ENCODE results near the gene RPL14.

The RPL14 gene

DNA sequence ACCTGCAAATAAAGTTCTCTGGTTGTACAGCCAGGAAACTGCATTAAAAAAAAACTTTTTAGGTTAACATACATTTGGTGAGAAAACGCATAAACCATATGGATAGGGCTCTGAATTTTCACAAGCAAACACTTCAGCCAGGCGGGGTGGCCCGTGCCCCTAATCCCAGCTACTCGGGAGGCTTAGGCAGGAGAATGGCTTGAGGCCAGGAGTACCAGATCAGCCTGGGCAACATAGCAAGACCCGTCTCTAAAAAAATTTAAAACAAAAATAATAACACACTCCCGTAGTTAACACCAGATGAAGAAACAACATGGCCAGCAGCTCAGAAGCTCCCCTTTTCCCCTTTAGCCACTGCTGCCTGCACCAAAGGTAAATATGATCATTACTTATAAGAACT, 3.2 kb upstream of the RPL14 start:
- TF ChIP-seq, protein P1, sequence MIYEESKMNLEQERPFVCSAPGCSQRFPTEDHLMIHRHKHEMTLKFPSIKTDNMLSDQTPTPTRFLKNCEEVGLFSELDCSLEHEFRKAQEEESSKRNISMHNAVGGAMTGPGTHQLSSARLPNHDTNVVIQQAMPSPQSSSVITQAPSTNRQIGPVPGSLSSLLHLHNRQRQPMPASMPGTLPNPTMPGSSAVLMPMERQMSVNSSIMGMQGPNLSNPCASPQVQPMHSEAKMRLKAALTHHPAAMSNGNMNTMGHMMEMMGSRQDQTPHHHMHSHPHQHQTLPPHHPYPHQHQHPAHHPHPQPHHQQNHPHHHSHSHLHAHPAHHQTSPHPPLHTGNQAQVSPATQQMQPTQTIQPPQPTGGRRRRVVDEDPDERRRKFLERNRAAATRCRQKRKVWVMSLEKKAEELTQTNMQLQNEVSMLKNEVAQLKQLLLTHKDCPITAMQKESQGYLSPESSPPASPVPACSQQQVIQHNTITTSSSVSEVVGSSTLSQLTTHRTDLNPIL (CRISPR knock-in tag; IDR thresholded peaks at IDR 0.05; ENCODE audit: low read depth), result no peak
- TF ChIP-seq ZNF8 (CRISPR knock-in tag; IDR thresholded peaks at IDR 0.05) (no peak), ZNF70 (CRISPR knock-in tag; IDR thresholded peaks at IDR 0.05) (no peak)

DNA sequence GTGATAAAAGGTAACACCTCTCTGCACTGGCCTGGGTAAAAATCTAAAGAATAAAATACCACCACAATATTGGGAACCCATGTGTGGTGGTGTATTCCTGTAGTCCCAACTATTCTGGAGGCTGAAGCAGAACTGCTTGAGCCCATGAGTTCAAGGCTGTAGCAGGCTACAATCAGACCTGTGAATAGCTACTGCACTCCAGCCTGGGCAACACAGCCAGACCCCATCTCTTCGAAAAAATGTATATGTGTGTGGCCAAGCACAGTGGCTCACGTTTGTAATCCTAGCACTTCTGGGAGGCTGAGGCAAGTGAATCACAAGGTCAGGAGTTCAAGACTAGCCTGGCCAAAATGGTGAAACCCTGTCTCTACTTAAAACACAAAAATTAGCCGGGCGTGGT, 1.8 kb upstream of the RPL14 start:
- TF ChIP-seq ZNF565 (CRISPR knock-in tag; conservative IDR thresholded peaks at IDR 0.05; ENCODE audit: low read depth) (no peak), ZFP3 (CRISPR knock-in tag; IDR thresholded peaks at IDR 0.05) (no peak), ZFP30 (CRISPR knock-in tag; IDR thresholded peaks at IDR 0.05) (no peak)
- TF ChIP-seq, protein P1 (CRISPR knock-in tag; IDR thresholded peaks at IDR 0.05; ENCODE audit: low read depth), result no peak
- TF ChIP-seq, protein P2, sequence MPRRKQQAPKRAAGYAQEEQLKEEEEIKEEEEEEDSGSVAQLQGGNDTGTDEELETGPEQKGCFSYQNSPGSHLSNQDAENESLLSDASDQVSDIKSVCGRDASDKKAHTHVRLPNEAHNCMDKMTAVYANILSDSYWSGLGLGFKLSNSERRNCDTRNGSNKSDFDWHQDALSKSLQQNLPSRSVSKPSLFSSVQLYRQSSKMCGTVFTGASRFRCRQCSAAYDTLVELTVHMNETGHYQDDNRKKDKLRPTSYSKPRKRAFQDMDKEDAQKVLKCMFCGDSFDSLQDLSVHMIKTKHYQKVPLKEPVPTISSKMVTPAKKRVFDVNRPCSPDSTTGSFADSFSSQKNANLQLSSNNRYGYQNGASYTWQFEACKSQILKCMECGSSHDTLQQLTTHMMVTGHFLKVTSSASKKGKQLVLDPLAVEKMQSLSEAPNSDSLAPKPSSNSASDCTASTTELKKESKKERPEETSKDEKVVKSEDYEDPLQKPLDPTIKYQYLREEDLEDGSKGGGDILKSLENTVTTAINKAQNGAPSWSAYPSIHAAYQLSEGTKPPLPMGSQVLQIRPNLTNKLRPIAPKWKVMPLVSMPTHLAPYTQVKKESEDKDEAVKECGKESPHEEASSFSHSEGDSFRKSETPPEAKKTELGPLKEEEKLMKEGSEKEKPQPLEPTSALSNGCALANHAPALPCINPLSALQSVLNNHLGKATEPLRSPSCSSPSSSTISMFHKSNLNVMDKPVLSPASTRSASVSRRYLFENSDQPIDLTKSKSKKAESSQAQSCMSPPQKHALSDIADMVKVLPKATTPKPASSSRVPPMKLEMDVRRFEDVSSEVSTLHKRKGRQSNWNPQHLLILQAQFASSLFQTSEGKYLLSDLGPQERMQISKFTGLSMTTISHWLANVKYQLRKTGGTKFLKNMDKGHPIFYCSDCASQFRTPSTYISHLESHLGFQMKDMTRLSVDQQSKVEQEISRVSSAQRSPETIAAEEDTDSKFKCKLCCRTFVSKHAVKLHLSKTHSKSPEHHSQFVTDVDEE (CRISPR knock-in tag; IDR thresholded peaks at IDR 0.05), result no peak
- TF ChIP-seq, protein P3, sequence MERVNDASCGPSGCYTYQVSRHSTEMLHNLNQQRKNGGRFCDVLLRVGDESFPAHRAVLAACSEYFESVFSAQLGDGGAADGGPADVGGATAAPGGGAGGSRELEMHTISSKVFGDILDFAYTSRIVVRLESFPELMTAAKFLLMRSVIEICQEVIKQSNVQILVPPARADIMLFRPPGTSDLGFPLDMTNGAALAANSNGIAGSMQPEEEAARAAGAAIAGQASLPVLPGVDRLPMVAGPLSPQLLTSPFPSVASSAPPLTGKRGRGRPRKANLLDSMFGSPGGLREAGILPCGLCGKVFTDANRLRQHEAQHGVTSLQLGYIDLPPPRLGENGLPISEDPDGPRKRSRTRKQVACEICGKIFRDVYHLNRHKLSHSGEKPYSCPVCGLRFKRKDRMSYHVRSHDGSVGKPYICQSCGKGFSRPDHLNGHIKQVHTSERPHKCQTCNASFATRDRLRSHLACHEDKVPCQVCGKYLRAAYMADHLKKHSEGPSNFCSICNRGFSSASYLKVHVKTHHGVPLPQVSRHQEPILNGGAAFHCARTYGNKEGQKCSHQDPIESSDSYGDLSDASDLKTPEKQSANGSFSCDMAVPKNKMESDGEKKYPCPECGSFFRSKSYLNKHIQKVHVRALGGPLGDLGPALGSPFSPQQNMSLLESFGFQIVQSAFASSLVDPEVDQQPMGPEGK (CRISPR knock-in tag; IDR thresholded peaks at IDR 0.05; ENCODE audit: borderline replicate concordance), result no peak
- ATAC-seq, result no peak

More for the DNA sequence above, 3.2 kb upstream of the RPL14 start:
- ATAC-seq, result no peak

DNA sequence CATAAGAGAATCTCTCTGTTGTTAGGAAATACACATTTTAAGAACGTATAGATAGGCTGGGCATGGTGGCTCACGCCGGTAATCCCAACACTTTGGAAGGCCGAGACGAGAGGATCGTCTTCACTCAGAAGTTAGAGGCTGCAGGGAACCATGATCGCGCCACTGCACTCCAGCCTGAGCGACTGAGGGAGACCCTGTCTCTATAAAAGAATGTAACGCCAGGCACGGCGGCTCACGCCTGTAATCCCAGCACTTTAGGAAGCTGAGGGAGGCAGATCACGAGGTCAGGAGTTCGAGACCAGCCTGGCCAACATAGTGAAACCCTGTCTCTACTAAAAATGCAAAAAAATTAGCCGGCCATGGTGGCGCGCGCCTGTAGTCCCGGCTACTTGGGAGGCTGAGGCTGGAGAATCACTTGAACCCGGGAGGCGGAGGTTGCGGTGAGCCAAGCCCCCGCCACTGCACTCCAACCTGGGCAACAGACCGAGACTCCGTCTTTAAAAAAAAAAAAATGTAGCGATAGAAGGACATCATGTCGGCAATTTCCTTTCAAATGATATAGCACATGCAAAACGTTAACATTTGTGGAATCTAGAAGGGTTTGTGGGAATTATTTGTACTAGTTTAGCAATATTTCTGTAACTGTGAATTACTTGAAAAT, 730 bp upstream of the RPL14 start:
- no peak for ATAC-seq
- no peak for TF ChIP-seq PPARA (CRISPR knock-in tag; IDR thresholded peaks at IDR 0.05; ENCODE audit: borderline replicate concordance)
- TF ChIP-seq, protein P4, sequence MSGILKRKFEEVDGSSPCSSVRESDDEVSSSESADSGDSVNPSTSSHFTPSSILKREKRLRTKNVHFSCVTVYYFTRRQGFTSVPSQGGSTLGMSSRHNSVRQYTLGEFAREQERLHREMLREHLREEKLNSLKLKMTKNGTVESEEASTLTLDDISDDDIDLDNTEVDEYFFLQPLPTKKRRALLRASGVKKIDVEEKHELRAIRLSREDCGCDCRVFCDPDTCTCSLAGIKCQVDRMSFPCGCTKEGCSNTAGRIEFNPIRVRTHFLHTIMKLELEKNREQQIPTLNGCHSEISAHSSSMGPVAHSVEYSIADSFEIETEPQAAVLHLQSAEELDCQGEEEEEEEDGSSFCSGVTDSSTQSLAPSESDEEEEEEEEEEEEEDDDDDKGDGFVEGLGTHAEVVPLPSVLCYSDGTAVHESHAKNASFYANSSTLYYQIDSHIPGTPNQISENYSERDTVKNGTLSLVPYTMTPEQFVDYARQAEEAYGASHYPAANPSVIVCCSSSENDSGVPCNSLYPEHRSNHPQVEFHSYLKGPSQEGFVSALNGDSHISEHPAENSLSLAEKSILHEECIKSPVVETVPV (CRISPR knock-in tag; IDR thresholded peaks at IDR 0.05), result no peak
- no peak for TF ChIP-seq OSR1 (CRISPR knock-in tag; IDR thresholded peaks at IDR 0.05)
- TF ChIP-seq ZNF565 (CRISPR knock-in tag; conservative IDR thresholded peaks at IDR 0.05; ENCODE audit: low read depth), result no peak
- no peak for TF ChIP-seq TCF4 (CRISPR knock-in tag; IDR thresholded peaks at IDR 0.05; ENCODE audit: borderline replicate concordance)
- TF ChIP-seq ZNF8 (CRISPR knock-in tag; IDR thresholded peaks at IDR 0.05), result no peak
- TF ChIP-seq CSDC2 (CRISPR knock-in tag; IDR thresholded peaks at IDR 0.05), result no peak
- TF ChIP-seq, protein P3 (CRISPR knock-in tag; IDR thresholded peaks at IDR 0.05; ENCODE audit: borderline replicate concordance), result no peak
- no peak for TF ChIP-seq ESRRG (CRISPR knock-in tag; IDR thresholded peaks at IDR 0.05)
- TF ChIP-seq GLIS3 (CRISPR knock-in tag; IDR thresholded peaks at IDR 0.05), result no peak
- TF ChIP-seq, protein P1 (CRISPR knock-in tag; IDR thresholded peaks at IDR 0.05; ENCODE audit: low read depth), result no peak
- TF ChIP-seq RARB (CRISPR knock-in tag; IDR thresholded peaks at IDR 0.05), result no peak

Data from SK-N-SH treated with all-trans-retinoic acid at 6 μM for 48 hours (cell line).